BE2C (cell line): ENCODE results near the gene TPPP2.

ENCODE experiments used
- DNase-seq: peaks from one replicate; pipeline ENCODE4 v3.0.0-alpha.2; 2020
- H3K27me3 ChIP-seq: fragments of 250-450 bp; sonication (Bioruptor Pico); 2 replicates; pipeline ENCODE4 v1.5.1; 2020; ENCODE audit warnings: mild to moderate bottlenecking
- H3K36me3 ChIP-seq: fragments of 250-450 bp; sonication (Bioruptor Pico); 2 replicates; pipeline ENCODE4 v1.5.1; 2020; ENCODE audit warnings: mild to moderate bottlenecking
- H3K4me1 ChIP-seq: fragments of 250-450 bp; sonication (Bioruptor Pico); 2 replicates; pipeline ENCODE4 v1.5.1; 2020
- H3K4me3 ChIP-seq: 2 replicates; pipeline ENCODE4 v1.5.1; 2011; ENCODE audit warnings: low read depth, low read length
- H3K9me3 ChIP-seq: fragments of 250-450 bp; sonication (Bioruptor Pico); 2 replicates; pipeline ENCODE4 v1.5.1; 2020
- CTCF ChIP-seq: IDR thresholded peaks from 2 replicates; pipeline ENCODE4 v1.5.1; 2012; ENCODE audit warnings: mild to moderate bottlenecking, low read depth, low read length

Gene TPPP2

GRCh38 chr14:21014761-21015190, 15.2 kb upstream of the TPPP2 start:
- no peaks in the 10 kb centered on the region for H3K36me3 ChIP-seq
- no peaks in the 10 kb centered on the region for H3K9me3 ChIP-seq
- no peaks in the 10 kb centered on the region for H3K27me3 ChIP-seq
- peak; percentile 97 for TF ChIP-seq CTCF
- peak; percentile 90 for DNase-seq
- no peak overlapping the region for H3K4me3 ChIP-seq
- peaks cover 4% of the 10 kb centered on the region; the same call in 1 of the 2 replicates for H3K4me1 ChIP-seq

- Histone ChIP-seq H3K4me3 (no peak overlapping the region), H3K4me1 (peaks cover 4% of the 10 kb centered on the region; the same call in 1 of the 2 replicates), H3K9me3 (no peaks in the 10 kb centered on the region), H3K36me3 (no peaks in the 10 kb centered on the region), H3K27me3 (no peaks in the 10 kb centered on the region)
- no peak for DNase-seq
- TF ChIP-seq CTCF: no peak
These were observed 14.7 kb upstream of the TPPP2 start for GRCh38 chr14:21015312-21015711.

- peaks cover 4% of the 10 kb centered on the region; the same call in 1 of the 2 replicates for H3K4me1 ChIP-seq
- no peak for TF ChIP-seq CTCF
- no peaks in the 10 kb centered on the region for H3K9me3 ChIP-seq
- H3K27me3 ChIP-seq: no peaks in the 10 kb centered on the region
- no peak overlapping the region for H3K4me3 ChIP-seq
- no peak for DNase-seq
- H3K36me3 ChIP-seq: no peaks in the 10 kb centered on the region
These were observed 13.4 kb upstream of the TPPP2 start for GRCh38 chr14:21016413-21017190.

GRCh38 chr14:21017528-21018245, 12.3 kb upstream of the TPPP2 start:
- Histone ChIP-seq H3K4me3 (no peak overlapping the region), H3K36me3 (no peaks in the 10 kb centered on the region), H3K9me3 (no peaks in the 10 kb centered on the region), H3K27me3 (no peaks in the 10 kb centered on the region), H3K4me1 (peaks cover 4% of the 10 kb centered on the region; the same call in 1 of the 2 replicates)
- no peak for TF ChIP-seq CTCF
- no peak for DNase-seq

GRCh38 chr14:21018286-21018685, 11.7 kb upstream of the TPPP2 start:
- TF ChIP-seq CTCF: no peak
- no peak overlapping the region for H3K4me3 ChIP-seq
- H3K4me1 ChIP-seq: peaks cover 4% of the 10 kb centered on the region; the same call in 1 of the 2 replicates
- H3K9me3 ChIP-seq: no peaks in the 10 kb centered on the region
- no peaks in the 10 kb centered on the region for H3K27me3 ChIP-seq
- H3K36me3 ChIP-seq: no peaks in the 10 kb centered on the region
- DNase-seq: no peak

GRCh38 chr14:21018781-21019180, 11.2 kb upstream of the TPPP2 start:
- Histone ChIP-seq H3K4me3 (no peak overlapping the region), H3K4me1 (peaks cover 4% of the 10 kb centered on the region; the same call in 1 of the 2 replicates), H3K27me3 (no peaks in the 10 kb centered on the region), H3K36me3 (no peaks in the 10 kb centered on the region), H3K9me3 (no peaks in the 10 kb centered on the region)
- TF ChIP-seq CTCF: no peak
- DNase-seq: no peak
